ENCODE measurements around the gene DAB2IP. TPM values are rescaled to one million over a fixed set of nuclear protein-coding genes. Genes with fewer than 3 reads are reported as not detected.
A peak's percentile ranks its signal among the peaks of the same experiment; 100 is the strongest.

The DAB2IP gene
- total RNA-seq, 2 donors from 2014 or later: 51.6 to 83.2 TPM

DNA sequence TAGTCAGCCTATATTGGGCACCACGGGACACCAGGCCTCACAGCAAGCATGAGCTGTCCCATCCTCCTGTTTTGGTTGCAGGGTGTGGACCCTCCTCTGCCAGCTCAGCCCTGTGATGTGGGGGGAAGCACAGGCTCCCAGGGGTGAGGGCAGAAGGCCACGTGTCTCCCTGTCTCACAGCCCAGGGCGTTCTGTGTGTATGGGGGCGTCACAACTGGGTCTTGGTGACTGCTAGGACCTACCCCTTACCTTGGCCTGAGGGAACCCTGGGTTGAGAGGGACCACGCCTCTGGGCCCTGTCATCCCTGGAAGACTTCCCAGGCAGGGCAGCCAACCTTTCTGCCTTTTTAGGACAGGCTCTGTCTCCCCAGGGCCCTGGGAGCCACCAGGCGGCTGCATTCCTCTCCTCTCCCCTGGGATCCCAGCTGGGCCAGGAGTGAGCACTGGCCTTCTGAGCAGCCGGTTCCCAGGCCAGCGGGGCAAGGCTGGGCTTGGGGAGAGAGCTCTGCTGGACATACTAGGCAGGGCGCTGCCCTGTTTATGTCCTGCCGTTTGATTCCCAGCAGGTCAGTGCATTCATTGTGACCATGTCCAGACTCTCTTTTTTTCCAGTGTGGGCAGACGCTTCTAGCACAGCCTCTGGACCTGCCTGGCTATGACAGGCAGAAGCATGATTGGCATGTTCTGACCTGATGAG lies 97.4 kb downstream of the DAB2IP start:
- no peaks in the 10 kb centered on the region for H3K9me3 ChIP-seq
- H3K27ac ChIP-seq: peak overlapping the region; percentile 15 to 57
- no peak for DNase-seq (ENCODE audit: low spot score)
- TF ChIP-seq POLR2AphosphoS5 (IDR thresholded peaks at IDR 0.05): no peak
- TF ChIP-seq POLR2A (IDR thresholded peaks at IDR 0.05): no peak
- TF ChIP-seq, protein P1, sequence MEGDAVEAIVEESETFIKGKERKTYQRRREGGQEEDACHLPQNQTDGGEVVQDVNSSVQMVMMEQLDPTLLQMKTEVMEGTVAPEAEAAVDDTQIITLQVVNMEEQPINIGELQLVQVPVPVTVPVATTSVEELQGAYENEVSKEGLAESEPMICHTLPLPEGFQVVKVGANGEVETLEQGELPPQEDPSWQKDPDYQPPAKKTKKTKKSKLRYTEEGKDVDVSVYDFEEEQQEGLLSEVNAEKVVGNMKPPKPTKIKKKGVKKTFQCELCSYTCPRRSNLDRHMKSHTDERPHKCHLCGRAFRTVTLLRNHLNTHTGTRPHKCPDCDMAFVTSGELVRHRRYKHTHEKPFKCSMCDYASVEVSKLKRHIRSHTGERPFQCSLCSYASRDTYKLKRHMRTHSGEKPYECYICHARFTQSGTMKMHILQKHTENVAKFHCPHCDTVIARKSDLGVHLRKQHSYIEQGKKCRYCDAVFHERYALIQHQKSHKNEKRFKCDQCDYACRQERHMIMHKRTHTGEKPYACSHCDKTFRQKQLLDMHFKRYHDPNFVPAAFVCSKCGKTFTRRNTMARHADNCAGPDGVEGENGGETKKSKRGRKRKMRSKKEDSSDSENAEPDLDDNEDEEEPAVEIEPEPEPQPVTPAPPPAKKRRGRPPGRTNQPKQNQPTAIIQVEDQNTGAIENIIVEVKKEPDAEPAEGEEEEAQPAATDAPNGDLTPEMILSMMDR (IDR thresholded peaks at IDR 0.05): no peak
- no peaks in the 10 kb centered on the region for H3K27me3 ChIP-seq (replicated peaks; ENCODE audit: insufficient read depth)
- H3K4me3 ChIP-seq: no peak overlapping the region
- no peaks in the 10 kb centered on the region for H3K36me3 ChIP-seq
- intact Hi-C loops (cut with DNase I): no loop called here
- WGBS: 43% methylated on average over 11 of the region's 11 CpGs
- peaks cover 15% of the 10 kb centered on the region for H3K4me1 ChIP-seq (replicated peaks)

DNA sequence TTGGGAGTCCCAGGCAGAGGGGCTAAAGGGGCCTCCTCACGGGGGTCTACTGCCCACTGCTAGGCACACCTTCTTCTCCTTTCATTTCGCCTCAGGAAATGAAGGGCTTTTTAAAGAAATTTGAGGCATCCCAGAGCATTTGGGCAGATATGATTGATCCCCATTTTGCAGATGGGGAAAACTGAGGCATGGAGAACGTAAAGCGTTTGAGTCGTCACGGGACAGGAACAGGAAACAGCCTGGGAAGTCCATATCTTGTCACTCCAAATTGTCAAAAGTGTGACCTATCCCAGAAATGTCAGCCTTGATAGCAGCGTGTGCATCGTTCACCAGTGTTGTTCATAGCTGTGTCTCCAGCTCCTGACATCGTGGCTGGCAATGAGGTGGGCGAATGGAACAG lies 98.2 kb downstream of the DAB2IP start:
- no peaks in the 10 kb centered on the region for H3K27me3 ChIP-seq (replicated peaks; ENCODE audit: insufficient read depth)
- no peak for TF ChIP-seq POLR2AphosphoS5 (IDR thresholded peaks at IDR 0.05)
- TF ChIP-seq, protein P1 (IDR thresholded peaks at IDR 0.05): no peak
- TF ChIP-seq POLR2A (IDR thresholded peaks at IDR 0.05): no peak
- 87% methylated on average over 10 of the region's 10 CpGs for WGBS
- peak overlapping the region in 1 of 2 donors; percentile 57 for H3K27ac ChIP-seq
- no peaks in the 10 kb centered on the region for H3K9me3 ChIP-seq
- no peak overlapping the region for H3K4me3 ChIP-seq
- no peak for DNase-seq (ENCODE audit: low spot score)
- intact Hi-C loops (cut with DNase I): no loop called here
- peaks cover 10% of the 10 kb centered on the region for H3K4me1 ChIP-seq (replicated peaks)
- H3K36me3 ChIP-seq: no peaks in the 10 kb centered on the region

DNA sequence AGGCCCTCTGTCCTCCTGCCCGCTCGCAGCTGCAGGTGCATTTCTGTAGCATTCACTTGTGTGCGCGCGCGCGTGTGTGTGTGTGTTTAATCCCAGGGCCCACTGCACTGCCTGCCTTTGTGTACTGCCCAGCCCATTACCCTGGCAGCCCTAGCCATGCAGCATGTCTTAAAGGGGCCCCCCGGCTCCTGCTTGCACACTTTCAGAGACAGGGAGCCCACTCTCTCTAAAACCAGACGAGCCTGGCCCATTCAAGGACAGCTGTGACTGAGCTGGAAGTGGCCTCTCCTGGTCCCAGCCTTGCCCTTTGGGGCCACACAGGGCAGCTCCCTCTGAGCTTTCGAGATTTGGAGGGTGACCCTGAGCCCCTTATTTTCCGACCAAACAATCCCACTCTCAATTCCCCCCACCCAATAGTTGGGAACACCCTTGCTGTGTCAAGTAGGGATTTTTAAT lies 98.9 kb downstream of the DAB2IP start:
- H3K27ac ChIP-seq: peak overlapping the region; percentile 1 to 2
- H3K4me1 ChIP-seq (replicated peaks): peaks cover 5% of the 10 kb centered on the region
- no peak overlapping the region for H3K4me3 ChIP-seq
- intact Hi-C loops (cut with DNase I): no loop called here
- H3K36me3 ChIP-seq: no peaks in the 10 kb centered on the region
- WGBS: 54% methylated on average over 11 of the region's 11 CpGs
- TF ChIP-seq, protein P1 (IDR thresholded peaks at IDR 0.05): no peak
- TF ChIP-seq POLR2A (IDR thresholded peaks at IDR 0.05): no peak
- TF ChIP-seq POLR2AphosphoS5 (IDR thresholded peaks at IDR 0.05): no peak
- H3K9me3 ChIP-seq: no peaks in the 10 kb centered on the region
- DNase-seq (ENCODE audit: low spot score): no peak
- H3K27me3 ChIP-seq (replicated peaks; ENCODE audit: insufficient read depth): no peaks in the 10 kb centered on the region

DNA sequence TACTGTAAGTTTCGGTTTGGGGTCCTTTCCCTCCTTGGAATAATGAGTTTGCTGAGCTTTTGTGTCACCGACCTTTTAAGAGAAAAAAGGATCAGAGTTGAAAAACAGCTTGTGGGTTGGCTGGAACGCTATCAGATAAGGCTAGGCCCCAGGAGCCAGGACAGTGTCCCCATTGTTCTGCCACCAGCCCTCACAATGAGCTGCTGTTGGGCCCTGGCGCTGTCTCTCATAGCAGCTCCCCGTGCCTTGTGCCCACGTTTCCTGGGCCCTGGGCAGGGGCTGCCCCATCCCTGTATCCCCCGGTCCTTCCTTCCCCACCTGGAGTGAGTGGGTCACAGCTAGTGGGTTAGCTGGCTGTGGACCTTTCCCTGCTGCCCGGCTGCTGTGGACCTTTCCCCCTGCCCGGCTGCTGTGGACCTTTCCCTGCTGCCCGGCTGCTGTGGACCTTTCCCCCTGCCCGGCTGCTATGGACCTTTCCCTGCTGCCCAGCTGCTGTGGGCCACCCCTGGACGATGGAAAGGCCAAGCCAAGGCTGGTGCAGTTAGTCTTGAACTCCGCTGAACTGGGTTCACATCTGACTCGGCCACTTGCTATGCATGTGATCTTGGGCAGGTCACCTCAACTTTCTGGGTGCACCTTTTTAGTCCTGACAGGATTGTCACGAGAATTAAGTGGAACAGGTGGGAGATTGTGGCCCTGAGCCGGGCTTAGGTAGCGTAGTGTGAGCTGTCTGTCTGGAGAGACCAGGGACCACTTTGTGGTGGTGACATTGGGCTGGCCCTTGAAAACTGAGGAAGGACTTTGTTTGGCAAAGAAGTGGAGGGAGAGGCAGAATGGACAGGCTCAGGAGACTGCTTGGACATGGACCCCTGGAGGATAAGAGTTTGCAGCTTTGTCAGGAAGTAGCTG lies 99.5 kb downstream of the DAB2IP start:
- Histone ChIP-seq H3K27ac (peak overlapping the region; percentile 1 to 2), H3K4me1 (replicated peaks) (peaks cover 5% of the 10 kb centered on the region), H3K9me3 (no peaks in the 10 kb centered on the region), H3K4me3 (no peak overlapping the region), H3K27me3 (replicated peaks; ENCODE audit: insufficient read depth) (no peaks in the 10 kb centered on the region), H3K36me3 (no peaks in the 10 kb centered on the region)
- 56% methylated on average over 17 of the region's 17 CpGs for WGBS
- intact Hi-C loops (cut with DNase I): no loop called here
- peak; percentile 52 for DNase-seq (ENCODE audit: low spot score)
- TF ChIP-seq, protein P1 (IDR thresholded peaks at IDR 0.05): no peak
- TF ChIP-seq POLR2AphosphoS5 (IDR thresholded peaks at IDR 0.05): no peak
- TF ChIP-seq POLR2A (IDR thresholded peaks at IDR 0.05): no peak

All from prostate gland (tissue), 2 donors.